GM19467 (cell line): Measurements from ENCODE around the gene PTGS2.
"Not testable (repeated sequence)": the region's sequence is repeated elsewhere in the genome, so short reads cannot be mapped to it uniquely, and the experiment has no call there.

Experiments
- ATAC-seq: cut with Tn5 transposase; IDR thresholded peaks from one replicate; pipeline ENCODE4 v1.9.1; 2021; ENCODE audit warnings: mild to moderate bottlenecking, moderate library complexity; ENCODE audit not compliant: unreplicated experiment

The PTGS2 gene

DNA sequence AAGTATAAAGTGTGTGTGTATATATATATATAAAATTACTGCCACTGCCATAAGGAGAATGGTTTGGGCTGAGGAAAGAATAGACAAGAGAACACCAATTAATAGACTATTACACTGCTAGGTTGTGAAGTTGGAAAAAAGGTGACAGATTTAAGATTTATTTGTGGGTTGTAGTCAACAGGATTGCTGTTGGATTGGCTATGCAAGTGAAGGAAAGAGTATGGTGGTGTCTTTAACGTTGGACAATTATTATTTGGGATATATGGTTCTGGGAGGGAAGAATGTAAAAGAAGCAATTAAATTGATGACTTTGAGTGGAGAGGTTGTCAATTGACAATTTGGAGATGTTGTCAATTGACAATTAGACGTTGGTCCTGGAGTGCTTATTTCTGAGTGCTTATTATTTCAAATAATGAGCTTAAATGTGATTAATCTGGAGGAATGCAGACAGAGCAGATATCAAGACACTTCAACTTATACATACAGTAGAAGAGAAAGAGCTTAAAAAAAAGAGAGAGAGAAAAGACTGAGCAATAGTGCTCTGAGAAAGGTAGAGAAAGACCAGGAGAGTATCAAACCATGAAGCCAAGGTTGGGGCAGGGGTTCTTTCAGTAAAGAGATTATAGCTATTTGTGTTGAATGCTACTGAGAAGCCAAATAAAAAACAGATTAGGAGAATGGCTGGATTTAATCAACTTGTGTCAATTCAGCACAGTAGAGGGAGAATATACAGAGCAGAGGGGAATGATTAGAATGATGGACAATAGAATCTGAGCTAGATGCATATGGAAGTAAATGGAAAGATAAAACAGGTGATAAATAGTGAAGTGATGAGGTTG lies 9.7 kb downstream of the PTGS2 start:
- no peak for ATAC-seq

DNA sequence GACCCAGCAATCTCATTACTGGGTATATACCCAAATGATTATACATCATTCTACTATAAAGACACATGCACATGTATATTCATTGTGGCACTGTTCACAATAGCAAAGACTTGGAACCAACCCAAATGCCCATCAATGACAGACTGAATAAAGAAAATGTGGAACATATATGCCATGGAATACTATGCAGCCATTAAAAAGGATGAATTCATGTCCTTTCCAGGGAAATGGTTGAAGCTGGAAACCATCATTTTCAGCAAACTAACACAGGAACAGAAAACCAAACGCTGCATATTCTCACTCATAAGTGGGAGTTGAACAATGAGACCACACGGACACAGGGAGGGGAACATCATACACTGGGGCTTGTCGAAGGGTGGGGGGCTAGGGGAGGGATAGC lies 10.4 kb downstream of the PTGS2 start:
- ATAC-seq: not testable (repeated sequence)

- ATAC-seq: not testable (repeated sequence)
Observed at GRCh38 chr1:186664217-186664616, 16.0 kb downstream of the PTGS2 start.

GRCh38 chr1:186662752-186663151 lies 17.5 kb downstream of the PTGS2 start:
- ATAC-seq: no peak

DNA sequence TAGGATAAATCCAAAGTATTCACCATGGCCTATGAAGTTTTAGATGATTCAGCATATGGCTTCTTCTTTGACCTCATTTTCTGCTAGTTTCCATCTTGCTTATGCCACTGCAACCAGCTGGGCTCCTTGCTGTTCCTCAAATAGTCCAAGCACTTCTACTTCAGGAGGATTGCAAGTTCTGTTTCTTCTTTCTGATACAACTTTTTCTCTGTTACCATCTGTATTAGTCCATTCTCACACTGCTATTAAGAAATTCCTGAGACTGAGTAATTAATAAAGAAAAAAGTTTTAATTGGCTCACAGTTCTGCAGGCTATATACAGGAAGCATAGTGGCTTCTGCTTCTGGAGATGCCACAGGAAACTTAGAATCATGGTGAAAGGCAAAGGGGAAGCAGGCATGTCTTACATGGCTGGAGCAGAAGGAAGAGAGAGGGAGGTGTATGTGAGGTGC lies 20.3 kb downstream of the PTGS2 start:
- no peak for ATAC-seq

DNA sequence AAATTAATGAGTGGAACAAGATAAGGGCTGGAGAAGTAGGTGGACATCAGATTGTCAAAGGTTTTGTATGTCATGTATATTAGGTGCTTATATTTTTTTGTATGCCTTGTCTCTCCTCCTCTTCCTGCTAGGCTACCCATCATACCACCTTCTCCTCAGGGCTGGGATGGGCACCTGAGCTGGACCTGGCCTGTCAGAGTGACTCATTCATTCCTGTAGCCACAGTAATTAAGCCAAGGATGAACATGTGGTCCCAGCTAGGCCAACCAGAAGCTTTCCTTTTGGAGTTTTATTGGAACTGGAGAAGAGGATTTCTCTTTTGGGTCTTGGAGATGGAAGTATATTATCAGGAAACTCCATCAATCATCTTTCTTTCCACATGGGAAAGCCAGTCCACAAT lies 21.2 kb downstream of the PTGS2 start:
- no peak for ATAC-seq

- ATAC-seq: no peak
Observed at GRCh38 chr1:186657481-186657880, 22.7 kb downstream of the PTGS2 start.

DNA sequence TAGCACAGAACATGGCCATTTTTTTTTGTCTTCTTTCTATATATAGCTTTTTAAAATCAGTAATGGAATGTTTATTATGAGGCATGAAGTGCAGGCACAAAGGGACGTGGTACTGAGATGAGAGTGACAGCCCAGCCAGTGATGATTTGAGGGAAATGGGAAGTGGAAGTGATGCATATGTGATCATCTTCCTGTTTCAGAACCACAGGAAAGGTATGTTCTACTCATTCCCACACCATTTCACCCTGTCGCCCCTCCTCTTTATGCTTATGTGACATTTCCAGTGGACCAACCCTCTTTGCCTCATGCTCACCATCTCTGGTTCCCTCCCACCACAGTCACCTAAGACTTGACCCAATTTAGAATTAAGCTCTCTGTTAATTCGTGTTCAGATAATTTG lies 24.3 kb downstream of the PTGS2 start:
- ATAC-seq: no peak

GRCh38 chr1:186654741-186655140 lies 25.5 kb downstream of the PTGS2 start:
- no peak for ATAC-seq

DNA sequence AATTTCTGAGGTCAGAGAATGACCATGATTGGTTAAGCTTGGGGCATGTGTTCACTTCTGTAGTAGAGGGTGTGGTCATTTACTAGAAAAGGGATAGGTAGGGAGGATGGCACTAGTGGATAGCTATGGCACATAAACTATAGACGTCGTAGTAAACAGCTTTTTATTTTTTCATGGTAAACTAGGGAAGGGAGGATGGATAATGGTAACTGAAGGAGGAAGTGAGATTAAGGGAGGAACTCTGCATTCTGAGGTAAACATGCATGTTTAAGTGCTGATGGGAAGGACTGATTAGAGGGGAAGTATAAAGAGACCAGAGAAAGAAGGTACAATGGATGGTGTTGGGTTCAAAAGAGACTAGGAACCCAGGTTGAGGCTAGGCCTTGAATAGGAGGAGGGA lies 26.9 kb downstream of the PTGS2 start:
- ATAC-seq: no peak

DNA sequence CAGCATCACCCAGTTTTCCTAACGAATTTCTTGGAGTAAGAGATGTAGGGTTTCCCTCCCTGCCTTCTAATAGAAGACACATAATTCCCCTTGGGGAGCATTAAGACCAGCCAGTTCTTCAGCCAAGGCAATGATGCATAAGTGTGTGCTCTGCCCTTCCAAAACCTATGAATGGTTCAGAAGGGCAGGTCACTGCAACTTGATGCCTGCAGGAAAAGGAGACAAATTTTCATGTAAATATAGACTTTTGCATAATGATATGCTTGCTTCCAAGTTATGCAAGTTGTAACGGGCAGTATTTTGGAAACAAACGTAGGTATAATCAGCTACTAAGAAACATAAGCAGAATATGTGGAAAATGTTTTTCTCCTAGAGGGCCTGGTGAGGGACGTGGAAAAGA lies 31.6 kb downstream of the PTGS2 start:
- ATAC-seq: no peak

GRCh38 chr1:186647985-186648384 lies 32.2 kb downstream of the PTGS2 start:
- not testable (repeated sequence) for ATAC-seq

GRCh38 chr1:186643614-186644013 lies 36.6 kb downstream of the PTGS2 start:
- no peak for ATAC-seq

- ATAC-seq: not testable (repeated sequence)
Observed at GRCh38 chr1:186637567-186637966, 42.7 kb downstream of the PTGS2 start.

GRCh38 chr1:186636786-186637185 lies 43.4 kb downstream of the PTGS2 start:
- ATAC-seq: no peak

GRCh38 chr1:186634511-186634910 lies 45.7 kb downstream of the PTGS2 start:
- no peak for ATAC-seq

DNA sequence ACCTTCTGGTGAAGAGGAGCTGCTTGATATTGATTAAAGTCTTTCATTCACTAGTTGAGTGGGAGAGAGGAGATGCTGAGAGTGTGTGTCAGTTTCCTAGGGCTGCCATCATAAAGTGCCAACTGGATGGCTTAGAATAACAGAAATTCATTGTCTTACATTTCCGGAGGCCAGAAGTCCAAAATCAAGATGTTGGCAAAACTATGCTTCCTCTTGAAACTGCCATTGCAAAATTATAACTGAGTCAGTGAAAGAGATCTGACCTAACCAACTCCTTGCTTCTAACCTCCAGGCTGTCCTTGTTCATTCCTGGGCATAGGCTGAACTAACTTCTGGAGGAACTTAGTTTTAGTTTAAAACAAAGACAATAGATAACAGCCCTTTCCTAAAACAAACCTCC lies 47.1 kb downstream of the PTGS2 start:
- ATAC-seq: no peak

DNA sequence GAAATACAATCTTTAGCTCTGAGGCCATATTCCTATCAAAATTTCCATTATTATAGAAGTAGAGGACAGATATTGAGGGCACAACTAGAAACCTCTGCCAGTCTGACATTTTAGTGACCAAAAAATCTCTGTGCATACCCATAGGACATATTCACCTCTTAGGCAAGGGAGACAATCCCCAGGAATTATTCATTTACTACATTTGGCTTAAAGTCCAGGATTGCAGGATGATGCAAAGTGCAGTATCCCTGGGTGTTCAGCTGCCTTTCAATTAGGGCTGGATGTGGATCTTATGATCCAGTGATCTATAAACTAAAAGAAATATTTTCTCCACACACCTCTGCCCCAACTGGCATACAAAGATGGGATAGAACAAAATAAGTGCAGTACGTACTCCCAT lies 50.9 kb downstream of the PTGS2 start:
- no peak for ATAC-seq

GRCh38 chr1:186628910-186629309 lies 51.3 kb downstream of the PTGS2 start:
- ATAC-seq: no peak

DNA sequence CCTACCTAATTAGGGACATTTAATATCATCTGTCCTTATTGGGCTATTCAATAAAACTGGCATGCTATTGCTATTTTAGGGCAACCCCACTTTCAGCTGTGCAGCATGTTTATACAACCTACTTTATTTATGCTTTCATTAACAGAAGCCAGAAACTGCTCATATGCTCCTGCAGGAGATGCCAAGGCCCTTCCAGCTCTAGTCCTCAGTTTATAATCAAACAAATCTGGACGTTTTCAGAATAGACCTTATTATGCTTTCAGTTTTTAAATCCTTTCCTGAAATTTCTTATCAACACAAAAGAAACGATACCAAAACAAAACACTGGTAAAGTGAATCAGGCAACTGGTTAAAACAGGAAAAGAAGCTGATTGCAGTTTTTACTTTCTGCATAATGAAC lies 53.2 kb downstream of the PTGS2 start:
- no peak for ATAC-seq

- ATAC-seq: no peak
Observed at GRCh38 chr1:186626356-186626932, 53.8 kb downstream of the PTGS2 start.

DNA sequence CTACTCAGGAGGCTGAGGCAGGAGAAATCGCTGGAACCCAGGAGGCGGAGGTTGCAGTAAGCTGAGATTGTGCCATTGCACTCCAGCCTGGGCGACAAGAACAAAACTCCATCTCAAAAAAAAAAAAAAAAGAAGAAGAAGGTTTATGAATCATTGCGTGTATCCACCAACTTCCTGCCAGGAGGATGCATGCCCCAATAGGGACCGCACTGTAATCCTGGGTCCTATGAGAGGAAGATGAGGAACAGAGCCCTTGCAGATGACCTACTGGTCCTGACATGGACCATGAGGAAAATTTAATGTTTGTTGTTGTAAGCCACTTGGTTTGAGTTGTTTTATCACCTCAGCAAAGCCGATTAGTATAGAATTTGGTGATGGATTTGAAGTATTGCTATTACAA lies 56.7 kb downstream of the PTGS2 start:
- no peak for ATAC-seq
